Measurements from ENCODE around the gene CLPTM1.

CLPTM1 gene

GRCh38 chr19:44987148-44987675 lies 32.0 kb downstream of the CLPTM1 start:
- no peak for DNase-seq (ENCODE audit: insufficient read length, low spot score)
- no peak for FAIRE-seq
- no peak for TF ChIP-seq CTCF (IDR thresholded peaks at IDR 0.05; ENCODE audit: insufficient read depth, missing control alignments)

- FAIRE-seq: no peak
- DNase-seq (ENCODE audit: insufficient read length, low spot score): no peak
- no peak for TF ChIP-seq CTCF (IDR thresholded peaks at IDR 0.05; ENCODE audit: insufficient read depth, missing control alignments)
These were observed 33.1 kb downstream of the CLPTM1 start for GRCh38 chr19:44988273-44988672.

- peak; percentile 74 for DNase-seq (ENCODE audit: insufficient read length, low spot score)
- peak; percentile 58 for TF ChIP-seq CTCF (IDR thresholded peaks at IDR 0.05; ENCODE audit: insufficient read depth, missing control alignments)
- FAIRE-seq: no peak
These were observed 33.8 kb downstream of the CLPTM1 start for GRCh38 chr19:44988896-44989556.

GRCh38 chr19:44990459-44990858 lies 35.3 kb downstream of the CLPTM1 start:
- no peak for FAIRE-seq
- no peak for DNase-seq (ENCODE audit: insufficient read length, low spot score)
- no peak for TF ChIP-seq CTCF (IDR thresholded peaks at IDR 0.05; ENCODE audit: insufficient read depth, missing control alignments)

- DNase-seq (ENCODE audit: insufficient read length, low spot score) (no peak), FAIRE-seq (no peak)
- no peak for TF ChIP-seq CTCF (IDR thresholded peaks at IDR 0.05; ENCODE audit: insufficient read depth, missing control alignments)
These were observed 35.8 kb downstream of the CLPTM1 start for GRCh38 chr19:44990966-44991365.

GRCh38 chr19:44992336-44993163 lies 37.4 kb downstream of the CLPTM1 start:
- DNase-seq (ENCODE audit: insufficient read length, low spot score) (no peak), FAIRE-seq (no peak)
- no peak for TF ChIP-seq CTCF (IDR thresholded peaks at IDR 0.05; ENCODE audit: insufficient read depth, missing control alignments)

- DNase-seq (ENCODE audit: insufficient read length, low spot score) (no peak), FAIRE-seq (no peak)
- no peak for TF ChIP-seq CTCF (IDR thresholded peaks at IDR 0.05; ENCODE audit: insufficient read depth, missing control alignments)
These were observed 38.3 kb downstream of the CLPTM1 start for GRCh38 chr19:44993526-44993925.

All from D721Med (cell line).